Measurements from ENCODE around the gene COL17A1. TPM values are rescaled to one million over a fixed set of nuclear protein-coding genes. Genes with fewer than 3 reads are reported as not detected.

The COL17A1 gene
- total RNA-seq, 4 donors from 2014 or later, result 0.12 to 10.7 (median 0.68) TPM

- H3K9me3 ChIP-seq, result no peaks in the 10 kb centered on the region
- H3K36me3 ChIP-seq, result no peaks in the 10 kb centered on the region
- H3K4me1 ChIP-seq, result peaks cover 0 to 3% (median 0%) of the 10 kb centered on the region in 3 donors
- TF ChIP-seq POLR2A (IDR thresholded peaks at IDR 0.05), result no peak
- TF ChIP-seq CTCF (IDR thresholded peaks at IDR 0.05), result no peak
- TF ChIP-seq EP300 (IDR thresholded peaks at IDR 0.05), result no peak
- TF ChIP-seq POLR2AphosphoS5 (IDR thresholded peaks at IDR 0.05), result no peak
- H3K27ac ChIP-seq, result no peak overlapping the region
- ATAC-seq, result no peak
- no peak overlapping the region for H3K4me3 ChIP-seq
- no peaks in the 10 kb centered on the region for H3K27me3 ChIP-seq
- WGBS, 2 donors (ENCODE audit: low coverage in 1 of 2), result 88 to 95% methylated on average over 1 to 2 of the region's 2 CpGs
These were observed 19.2 kb upstream of the COL17A1 start for GRCh38 chr10:104104926-104105325.

GRCh38 chr10:104104418-104104817 is 18.7 kb upstream of the COL17A1 start:
- TF ChIP-seq CTCF (IDR thresholded peaks at IDR 0.05), result no peak
- TF ChIP-seq POLR2AphosphoS5 (IDR thresholded peaks at IDR 0.05), result no peak
- TF ChIP-seq POLR2A (IDR thresholded peaks at IDR 0.05), result no peak
- TF ChIP-seq EP300 (IDR thresholded peaks at IDR 0.05), result no peak
- 0% methylated on average over 1 of the region's 1 CpG for WGBS, 2 donors (ENCODE audit: low coverage in 1 of 2)

GRCh38 chr10:104103956-104104355 is 18.3 kb upstream of the COL17A1 start:
- H3K27me3 ChIP-seq, result no peaks in the 10 kb centered on the region
- H3K4me1 ChIP-seq, result peaks cover 0 to 3% (median 0%) of the 10 kb centered on the region in 3 donors
- no peak for ATAC-seq
- WGBS, 2 donors (ENCODE audit: low coverage in 1 of 2), result 44 to 62% methylated on average over 1 of the region's 1 CpG
- H3K4me3 ChIP-seq, result no peak overlapping the region
- H3K36me3 ChIP-seq, result no peaks in the 10 kb centered on the region
- H3K9me3 ChIP-seq, result no peaks in the 10 kb centered on the region
- no peak overlapping the region for H3K27ac ChIP-seq
- TF ChIP-seq POLR2A (IDR thresholded peaks at IDR 0.05), result no peak
- TF ChIP-seq POLR2AphosphoS5 (IDR thresholded peaks at IDR 0.05), result no peak
- no peak for TF ChIP-seq CTCF (IDR thresholded peaks at IDR 0.05)

More at GRCh38 chr10:104104418-104104817, 18.7 kb upstream of the COL17A1 start:
- Histone ChIP-seq H3K36me3 (no peaks in the 10 kb centered on the region), H3K9me3 (no peaks in the 10 kb centered on the region), H3K27me3 (no peaks in the 10 kb centered on the region), H3K4me1 (peaks cover 0 to 3% (median 0%) of the 10 kb centered on the region in 3 donors), H3K27ac (no peak overlapping the region), H3K4me3 (no peak overlapping the region)
- no peak for ATAC-seq

GRCh38 chr10:104101902-104102301 is 16.2 kb upstream of the COL17A1 start:
- peaks cover 0 to 3% (median 0%) of the 10 kb centered on the region in 3 donors for H3K4me1 ChIP-seq
- no peak overlapping the region for H3K27ac ChIP-seq
- 40 to 75% methylated on average over 1 of the region's 1 CpG for WGBS, 2 donors (ENCODE audit: low coverage in 1 of 2)
- no peak for ATAC-seq
- TF ChIP-seq CTCF (IDR thresholded peaks at IDR 0.05) (no peak), EP300 (IDR thresholded peaks at IDR 0.05) (no peak), POLR2A (IDR thresholded peaks at IDR 0.05) (no peak), POLR2AphosphoS5 (IDR thresholded peaks at IDR 0.05) (no peak)
- H3K9me3 ChIP-seq, result no peaks in the 10 kb centered on the region
- no peaks in the 10 kb centered on the region for H3K27me3 ChIP-seq
- no peak overlapping the region for H3K4me3 ChIP-seq
- no peaks in the 10 kb centered on the region for H3K36me3 ChIP-seq

GRCh38 chr10:104100795-104101194 is 15.1 kb upstream of the COL17A1 start:
- Histone ChIP-seq H3K9me3 (no peaks in the 10 kb centered on the region), H3K4me1 (peaks cover 0 to 3% (median 0%) of the 10 kb centered on the region in 3 donors), H3K36me3 (no peaks in the 10 kb centered on the region), H3K4me3 (no peak overlapping the region), H3K27ac (no peak overlapping the region), H3K27me3 (no peaks in the 10 kb centered on the region)
- TF ChIP-seq CTCF (IDR thresholded peaks at IDR 0.05) (no peak), POLR2AphosphoS5 (IDR thresholded peaks at IDR 0.05) (no peak), POLR2A (IDR thresholded peaks at IDR 0.05) (no peak), EP300 (IDR thresholded peaks at IDR 0.05) (no peak)
- ATAC-seq, result no peak
- 0% methylated on average over 1 of the region's 1 CpG for WGBS, 2 donors (ENCODE audit: low coverage in 1 of 2)
